Measurements from ENCODE around the gene ZNF726. TPM values are rescaled to one million over a fixed set of nuclear protein-coding genes. Genes with fewer than 3 reads are reported as not detected.

The ZNF726 gene
- total RNA-seq, 4 donors from 2014 or later = 0.33 TPM; not detected in 3

GRCh38 chr19:23896912-23897311, 17.8 kb upstream of the ZNF726 start:
- no peaks in the 10 kb centered on the region for H3K4me1 ChIP-seq
- no peak overlapping the region for H3K4me3 ChIP-seq
- in situ Hi-C loops (cut with MboI; ENCODE audit: low sequenced_read_pairs in 4 of 4) (no loop called here), intact Hi-C loops (cut with DNase I; ENCODE audit: low total_unique reads) (no loop called here)
- DNase-seq = no peak
- TF ChIP-seq, protein P1, sequence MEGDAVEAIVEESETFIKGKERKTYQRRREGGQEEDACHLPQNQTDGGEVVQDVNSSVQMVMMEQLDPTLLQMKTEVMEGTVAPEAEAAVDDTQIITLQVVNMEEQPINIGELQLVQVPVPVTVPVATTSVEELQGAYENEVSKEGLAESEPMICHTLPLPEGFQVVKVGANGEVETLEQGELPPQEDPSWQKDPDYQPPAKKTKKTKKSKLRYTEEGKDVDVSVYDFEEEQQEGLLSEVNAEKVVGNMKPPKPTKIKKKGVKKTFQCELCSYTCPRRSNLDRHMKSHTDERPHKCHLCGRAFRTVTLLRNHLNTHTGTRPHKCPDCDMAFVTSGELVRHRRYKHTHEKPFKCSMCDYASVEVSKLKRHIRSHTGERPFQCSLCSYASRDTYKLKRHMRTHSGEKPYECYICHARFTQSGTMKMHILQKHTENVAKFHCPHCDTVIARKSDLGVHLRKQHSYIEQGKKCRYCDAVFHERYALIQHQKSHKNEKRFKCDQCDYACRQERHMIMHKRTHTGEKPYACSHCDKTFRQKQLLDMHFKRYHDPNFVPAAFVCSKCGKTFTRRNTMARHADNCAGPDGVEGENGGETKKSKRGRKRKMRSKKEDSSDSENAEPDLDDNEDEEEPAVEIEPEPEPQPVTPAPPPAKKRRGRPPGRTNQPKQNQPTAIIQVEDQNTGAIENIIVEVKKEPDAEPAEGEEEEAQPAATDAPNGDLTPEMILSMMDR (IDR thresholded peaks at IDR 0.05 in 4 of 5, conservative IDR thresholded peaks at IDR 0.05 in 1 of 5) = no peak
- no peak for TF ChIP-seq POLR2A (IDR thresholded peaks at IDR 0.05)
- no peak overlapping the region for H3K27ac ChIP-seq
- no peaks in the 10 kb centered on the region for H3K9me3 ChIP-seq
- no peak for ATAC-seq
- no peaks in the 10 kb centered on the region for H3K36me3 ChIP-seq
- H3K27me3 ChIP-seq = no peaks in the 10 kb centered on the region

DNA sequence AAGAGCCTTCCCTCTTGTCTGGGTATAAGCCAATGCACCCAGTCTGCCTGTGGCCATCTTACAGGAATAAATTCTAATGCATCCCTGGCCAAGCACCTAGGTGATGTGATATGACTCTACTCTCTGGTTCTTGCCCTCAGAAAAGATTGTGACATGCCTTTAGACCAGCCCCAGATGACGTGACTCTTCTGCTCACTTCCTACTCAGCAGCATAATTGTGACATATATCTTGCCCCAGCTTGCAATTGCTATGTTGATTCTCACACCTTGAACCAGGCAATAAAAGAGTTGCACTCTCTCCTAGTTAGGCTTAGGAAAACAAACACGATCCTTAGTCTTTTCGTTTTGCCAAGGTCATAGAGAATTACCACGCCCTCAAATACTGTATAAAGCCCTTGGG, 13.3 kb upstream of the ZNF726 start:
- no peak for ATAC-seq
- no peaks in the 10 kb centered on the region for H3K27me3 ChIP-seq
- no peak overlapping the region for H3K27ac ChIP-seq
- in situ Hi-C loops (cut with MboI; ENCODE audit: low sequenced_read_pairs in 4 of 4) (no loop called here), intact Hi-C loops (cut with DNase I; ENCODE audit: low total_unique reads) (no loop called here)
- H3K36me3 ChIP-seq = no peaks in the 10 kb centered on the region
- DNase-seq = no peak
- no peak overlapping the region for H3K4me3 ChIP-seq
- no peaks in the 10 kb centered on the region for H3K9me3 ChIP-seq
- H3K4me1 ChIP-seq = no peaks in the 10 kb centered on the region
- no peak for TF ChIP-seq POLR2A (IDR thresholded peaks at IDR 0.05)
- TF ChIP-seq, protein P1 (IDR thresholded peaks at IDR 0.05 in 4 of 5, conservative IDR thresholded peaks at IDR 0.05 in 1 of 5) = no peak

DNA sequence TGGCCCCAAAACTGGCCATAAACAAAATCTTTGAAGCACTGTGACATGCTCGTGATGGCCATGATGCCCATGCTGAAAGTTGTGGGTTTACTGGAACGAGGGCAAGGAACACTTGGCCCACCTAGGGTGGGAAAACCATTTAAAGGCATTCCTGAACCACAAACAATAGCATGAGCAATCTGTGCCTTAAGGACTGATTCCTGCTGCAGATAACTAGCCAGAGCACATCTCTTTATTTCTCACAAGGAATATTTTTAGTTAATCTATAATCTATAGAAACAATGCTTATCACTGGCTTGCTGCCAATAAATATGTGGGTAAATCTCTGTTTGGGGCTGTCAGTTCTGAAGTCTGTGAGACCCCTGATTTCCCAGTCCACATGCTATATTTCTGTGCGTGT, 10.3 kb upstream of the ZNF726 start:
- no peaks in the 10 kb centered on the region for H3K36me3 ChIP-seq
- ATAC-seq (no peak), DNase-seq (no peak)
- H3K9me3 ChIP-seq = no peaks in the 10 kb centered on the region
- H3K4me1 ChIP-seq = no peaks in the 10 kb centered on the region
- intact Hi-C loops (cut with DNase I; ENCODE audit: low total_unique reads) = no loop called here
- H3K27me3 ChIP-seq = no peaks in the 10 kb centered on the region
- no peak overlapping the region for H3K4me3 ChIP-seq
- in situ Hi-C loops (cut with MboI; ENCODE audit: low sequenced_read_pairs in 4 of 4) = no loop called here
- TF ChIP-seq, protein P1 (IDR thresholded peaks at IDR 0.05 in 4 of 5, conservative IDR thresholded peaks at IDR 0.05 in 1 of 5) = no peak
- no peak for TF ChIP-seq POLR2A (IDR thresholded peaks at IDR 0.05)
- H3K27ac ChIP-seq = no peak overlapping the region

GRCh38 chr19:23905771-23906170, 8.9 kb upstream of the ZNF726 start:
- intact Hi-C loops (cut with DNase I; ENCODE audit: low total_unique reads) = no loop called here
- no peak for DNase-seq
- no peak for ATAC-seq
- no peaks in the 10 kb centered on the region for H3K36me3 ChIP-seq
- in situ Hi-C loops (cut with MboI; ENCODE audit: low sequenced_read_pairs in 4 of 4) = no loop called here
- H3K9me3 ChIP-seq = no peaks in the 10 kb centered on the region
- no peak overlapping the region for H3K27ac ChIP-seq
- no peak overlapping the region for H3K4me3 ChIP-seq
- TF ChIP-seq POLR2A (IDR thresholded peaks at IDR 0.05) = no peak
- TF ChIP-seq, protein P1 (IDR thresholded peaks at IDR 0.05 in 4 of 5, conservative IDR thresholded peaks at IDR 0.05 in 1 of 5) = no peak
- no peaks in the 10 kb centered on the region for H3K27me3 ChIP-seq
- H3K4me1 ChIP-seq = no peaks in the 10 kb centered on the region

GRCh38 chr19:23906835-23907234, 7.9 kb upstream of the ZNF726 start:
- Histone ChIP-seq H3K36me3 (no peaks in the 10 kb centered on the region), H3K27me3 (no peaks in the 10 kb centered on the region), H3K4me1 (no peaks in the 10 kb centered on the region), H3K9me3 (no peaks in the 10 kb centered on the region), H3K4me3 (no peak overlapping the region), H3K27ac (no peak overlapping the region)
- in situ Hi-C loops (cut with MboI; ENCODE audit: low sequenced_read_pairs in 4 of 4) = no loop called here
- intact Hi-C loops (cut with DNase I; ENCODE audit: low total_unique reads) = no loop called here
- TF ChIP-seq, protein P1 (IDR thresholded peaks at IDR 0.05 in 4 of 5, conservative IDR thresholded peaks at IDR 0.05 in 1 of 5) = no peak
- no peak for TF ChIP-seq POLR2A (IDR thresholded peaks at IDR 0.05)
- DNase-seq (no peak), ATAC-seq (no peak)

Measured in gastrocnemius medialis (tissue), 4 donors.